GM12878 (cell line): ENCODE results near the gene LAMB1. TPM values are rescaled to one million over a fixed set of nuclear protein-coding genes. Genes with fewer than 3 reads are reported as not detected.

Experiments
- ATAC-seq: fragments of 200-7000 bp; cut with Tn5 transposase; 3 replicates; pipeline ENCODE4 v1.9.1; 2020; ENCODE audit warnings: mild to moderate bottlenecking, moderate library complexity
- BruUV-seq: library from RNA; stranded (reverse); fragments of 400-500 nt; replicated peaks from 2 replicates; lab custom pipeline; 2021; lab: Mats Ljungman, UMichigan
- CTCF ChIA-PET: fragments of 300-600 bp; sonication (Branson Sonifier 250); formaldehyde crosslinking; extraction: SDS; loops from one replicate; lab custom pipeline; 2021; ENCODE audit warnings: inconsistent platforms; lab: Yijun Ruan, JAX
- POLR2A ChIA-PET: fragments of 350-600 bp; formaldehyde crosslinking; extraction: SDS; loops from one replicate; lab custom pipeline; 2021; ENCODE audit warnings: inconsistent platforms; lab: Charles Lee
- RAD21 ChIA-PET: fragments of 300-600 bp; sonication (Branson Sonifier 250); formaldehyde crosslinking; loops from one replicate; lab custom pipeline; 2023; ENCODE audit warnings: antibody characterized with exemption; ENCODE audit not compliant: unreplicated experiment; lab: Charles Lee
- SMC1A ChIA-PET: fragments of 300-600 bp; sonication (Branson Sonifier 250); formaldehyde crosslinking; loops from one replicate; lab custom pipeline; 2023; ENCODE audit not compliant: unreplicated experiment, uncharacterized antibody; lab: Charles Lee
- DNase-seq: peaks from one replicate; pipeline ENCODE4 v3.0.0-alpha.2; 2011; ENCODE audit warnings: low read depth, low spot score
- FAIRE-seq: peaks from 3 replicates; lab custom pipeline; 2011; peaks lifted over from hg19 to GRCh38; lab: Jason Lieb, UNC
- H2AFZ ChIP-seq: 2 replicates; pipeline ENCODE4 v1.6.0; 2011; ENCODE audit warnings: low read depth, low read length, control low read depth; ENCODE audit not compliant: control insufficient read depth
- H3K27ac ChIP-seq: 2 replicates; pipeline ENCODE4 v1.5.1; 2011; ENCODE audit warnings: control low read depth; ENCODE audit not compliant: control insufficient read depth, insufficient read depth
- H3K27me3 ChIP-seq, 2 experiments: replicated peaks in 1 of 2; 2 replicates each; pipeline versions ENCODE4 v1.6.0 to v1.6.1; 2011; ENCODE audit warnings: low read length in 1 of 2; ENCODE audit not compliant: control insufficient read depth in 2 of 2, insufficient read depth in 2 of 2
- H3K36me3 ChIP-seq, 2 experiments: 2 replicates each; pipeline ENCODE4 v1.5.1; 2011; ENCODE audit warnings: low read length in 1 of 2; ENCODE audit not compliant: control insufficient read depth in 2 of 2, insufficient read depth in 2 of 2
- H3K4me1 ChIP-seq: 2 replicates; pipeline ENCODE4 v1.6.1; 2011; ENCODE audit warnings: mild to moderate bottlenecking, low read length, moderate library complexity, mixed read lengths; ENCODE audit not compliant: control insufficient read depth, insufficient read depth
- H3K4me2 ChIP-seq: 2 replicates; pipeline ENCODE4 v1.6.0; 2011; ENCODE audit warnings: control low read depth; ENCODE audit not compliant: control insufficient read depth, insufficient read depth
- H3K4me3 ChIP-seq: fragments of 200-600 bp; sonication (generic); 2 replicates; pipeline ENCODE4 v1.5.1; 2016
- H3K79me2 ChIP-seq: 2 replicates; pipeline ENCODE4 v1.6.0; 2011; ENCODE audit warnings: low read length; ENCODE audit not compliant: control insufficient read depth, insufficient read depth
- H3K9ac ChIP-seq: 2 replicates; pipeline ENCODE4 v1.8.0; 2011; ENCODE audit warnings: low read length, control low read depth, mixed read lengths; ENCODE audit not compliant: control insufficient read depth, insufficient read depth
- H3K9me3 ChIP-seq: replicated peaks from 3 replicates; pipeline ENCODE4 v1.5.1; 2011; ENCODE audit warnings: mild to moderate bottlenecking, low read length; ENCODE audit not compliant: control insufficient read depth, insufficient read depth
- H4K20me1 ChIP-seq: 2 replicates; pipeline ENCODE4 v1.6.0; 2011; ENCODE audit not compliant: control insufficient read depth, insufficient read depth
- FOXM1 ChIP-seq: IDR thresholded peaks from 2 replicates; pipeline ENCODE4 v1.6.1; 2012; ENCODE audit warnings: low read depth, mild to moderate bottlenecking, inconsistent platforms, low read length, moderate library complexity
- SMAD5 ChIP-seq: IDR thresholded peaks from 2 replicates; pipeline ENCODE4 v1.6.1; 2016; ENCODE audit warnings: antibody characterized with exemption, low read depth
- SREBF2 ChIP-seq: IDR thresholded peaks from 2 replicates; pipeline ENCODE4 v1.6.1; 2012; ENCODE audit warnings: mild to moderate bottlenecking, low read length
- TAF1 ChIP-seq: IDR thresholded peaks from 2 replicates; pipeline ENCODE4 v1.6.1; 2011; ENCODE audit warnings: mild to moderate bottlenecking, low read depth, low read length, borderline replicate concordance
- TBL1XR1 ChIP-seq: IDR thresholded peaks from 2 replicates; pipeline ENCODE4 v1.6.1; 2012; ENCODE audit warnings: low read depth, low read length, improper control_type of control experiment
- TCF3 ChIP-seq: IDR thresholded peaks from 2 replicates; pipeline ENCODE4 v1.6.1; 2012; ENCODE audit warnings: low read depth, mild to moderate bottlenecking, low read length, borderline replicate concordance; ENCODE audit not compliant: insufficient read depth
- ZNF24 ChIP-seq: fragments of 450-650 bp; IDR thresholded peaks from 2 replicates; pipeline ENCODE4 v1.6.1; 2017; ENCODE audit warnings: antibody characterized with exemption, mild to moderate bottlenecking
- ZNF622 ChIP-seq: fragments of 450-650 bp; IDR thresholded peaks from 2 replicates; pipeline ENCODE4 v1.6.1; 2017; ENCODE audit warnings: mild to moderate bottlenecking, inconsistent platforms
- WGBS: methylation state at CpG from one replicate; pipeline ENCODE4 v1.1.6; 2016; ENCODE audit warnings: low lambda C conversion rate; ENCODE audit not compliant: insufficient replicate concordance, insufficient coverage; ENCODE audit errors: missing lambda C conversion rate; 5-methylcytosine and 5-hydroxymethylcytosine counted together
- in situ Hi-C: fragments of 300-500 bp; cut with MboI; formaldehyde crosslinking; loops from 9 replicates; pipeline ENCODE4 v1.14.3; 2018; ENCODE audit warnings: mixed read lengths
- intact Hi-C: fragments of 100-400 bp; cut with micrococcal nuclease; formaldehyde crosslinking; loops from one replicate; pipeline ENCODE4 v1.14.2; 2022; ENCODE audit not compliant: unreplicated experiment
- polyA plus RNA-seq, 11 experiments: library from polyadenylated mRNA; depleted of rRNA in 4 of 11; unstranded in 6 of 11; stranded (reverse) in 5 of 11; fragments of >200 nt; fragmentation: Nextera tagmentation in 4 of 11; fragmentation: Illumina TruSeq in 1 of 11; extraction: Ambion mirVana in 4 of 11; extraction: Trizol in 1 of 11; gene quantifications; 1 replicate in 1 of 11; 2 replicates in 10 of 11; pipeline versions ENCODE4 v1.2.1 to v1.2.3, GENCODE V29; 2011 to 2016; ENCODE audit warnings: inconsistent platforms in 2 of 11, missing spikeins in 2 of 11, low read depth in 1 of 11
- total RNA-seq, 4 experiments: library from RNA; depleted of rRNA in 3 of 4; stranded (reverse); fragments of >200 nt in 3 of 4; fragmentation: Illumina TruSeq in 1 of 4; extraction: Trizol in 1 of 4; gene quantifications; 2 replicates each; pipeline versions ENCODE4 v1.2.1 to v1.2.3, GENCODE V29; 2013 to 2021
- TF ChIP-seq, protein P1 (sequence below): IDR thresholded peaks from 2 replicates; pipeline ENCODE4 v1.6.1; 2012; ENCODE audit warnings: low read depth, low read length, improper control_type of control experiment
- TF ChIP-seq, protein P2 (sequence below): fragments of 450-650 bp; IDR thresholded peaks from 2 replicates; pipeline ENCODE4 v1.6.1; 2017; ENCODE audit warnings: mild to moderate bottlenecking

LAMB1 gene
- total and polyA plus RNA-seq, 10 of the 15 experiments (the other 5 are each of a cell fraction or from before 2014, with no cell fraction given): 0.05 to 2.2 (median 1.2) TPM; not detected in 4

GRCh38 chr7:107959527-107959898 is 43.4 kb downstream of the LAMB1 start:
- Histone ChIP-seq H3K27me3 (no peaks in the 10 kb centered on the region; a peak in 1 of 4 replicates), H3K27ac (no peak overlapping the region), H3K79me2 (no peaks in the 10 kb centered on the region), H2AFZ (no peak overlapping the region), H4K20me1 (no peaks in the 10 kb centered on the region), H3K4me1 (no peaks in the 10 kb centered on the region), H3K9ac (no peak overlapping the region), H3K4me2 (no peak overlapping the region), H3K9me3 (no peaks in the 10 kb centered on the region), H3K36me3 (no peaks in the 10 kb centered on the region), H3K4me3 (no peak overlapping the region)
- in situ Hi-C loops (no loop called here), intact Hi-C loops (no loop called here)
- ATAC-seq (no peak), DNase-seq (no peak), FAIRE-seq (no peak)
- ChIA-PET CTCF (no interaction called here), POLR2A (no interaction called here), RAD21 (no interaction called here), SMC1A (no interaction called here)
- TF ChIP-seq, protein P1, sequence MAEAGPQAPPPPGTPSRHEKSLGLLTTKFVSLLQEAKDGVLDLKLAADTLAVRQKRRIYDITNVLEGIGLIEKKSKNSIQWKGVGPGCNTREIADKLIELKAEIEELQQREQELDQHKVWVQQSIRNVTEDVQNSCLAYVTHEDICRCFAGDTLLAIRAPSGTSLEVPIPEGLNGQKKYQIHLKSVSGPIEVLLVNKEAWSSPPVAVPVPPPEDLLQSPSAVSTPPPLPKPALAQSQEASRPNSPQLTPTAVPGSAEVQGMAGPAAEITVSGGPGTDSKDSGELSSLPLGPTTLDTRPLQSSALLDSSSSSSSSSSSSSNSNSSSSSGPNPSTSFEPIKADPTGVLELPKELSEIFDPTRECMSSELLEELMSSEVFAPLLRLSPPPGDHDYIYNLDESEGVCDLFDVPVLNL: no peak
- no TSS peak for BruUV-seq
- 45% methylated on average over 10 of the region's 10 CpGs for WGBS

DNA sequence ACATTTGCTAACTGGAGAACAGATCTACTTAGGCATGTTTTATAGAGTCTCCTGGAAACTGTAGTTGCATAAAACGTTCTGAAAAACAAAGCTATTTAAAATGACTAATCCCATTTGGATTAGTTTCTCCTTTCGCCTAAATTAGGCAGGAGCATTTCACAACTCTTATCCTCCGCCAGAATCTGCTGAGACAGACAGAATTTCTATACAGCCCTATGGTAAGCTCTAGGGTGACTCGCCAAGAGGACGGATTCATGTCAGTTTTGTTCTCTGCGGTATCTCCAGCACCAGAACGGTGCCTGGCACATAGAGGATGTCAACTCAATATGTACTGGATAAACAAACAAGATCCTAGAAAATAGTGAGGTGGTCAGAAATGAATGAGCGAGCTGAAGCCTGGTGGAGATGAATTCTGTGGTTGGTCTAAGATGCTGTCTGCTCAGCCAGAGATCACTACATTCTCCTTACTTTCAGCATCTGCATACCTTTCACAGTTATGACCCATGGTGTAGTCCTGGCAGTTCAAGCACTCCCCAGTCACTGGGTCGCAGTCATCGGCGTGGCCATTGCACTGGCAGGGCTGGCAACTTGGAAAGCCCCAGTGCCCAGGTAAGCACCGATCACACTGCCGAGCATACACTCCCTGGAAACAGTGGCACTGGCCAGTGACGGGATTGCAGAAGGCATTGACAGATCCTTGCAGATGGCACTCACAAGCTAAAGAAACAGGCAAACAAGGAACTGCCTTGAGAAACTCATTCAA is 44.0 kb downstream of the LAMB1 start:
- no peaks in the 10 kb centered on the region for H3K4me1 ChIP-seq
- SMC1A ChIA-PET: no interaction called here
- H3K9me3 ChIP-seq: no peaks in the 10 kb centered on the region
- no peak overlapping the region for H3K27ac ChIP-seq
- POLR2A ChIA-PET: no interaction called here
- no TSS peak for BruUV-seq
- no peak overlapping the region for H3K9ac ChIP-seq
- CTCF ChIA-PET: interaction anchor here (1.4 kb wide), 1 partner anchor 84 kb away, joined by 3 read pairs; no protein-coding TSS in a partner anchor
- RAD21 ChIA-PET: no interaction called here
- no peak overlapping the region for H3K4me3 ChIP-seq
- no peak for TF ChIP-seq SMAD5
- no peak for TF ChIP-seq SREBF2
- TF ChIP-seq TBL1XR1: no peak
- no peak for TF ChIP-seq TCF3
- TF ChIP-seq ZNF24: no peak
- TF ChIP-seq ZNF622: no peak
- TF ChIP-seq TAF1: no peak
- TF ChIP-seq, protein P2, sequence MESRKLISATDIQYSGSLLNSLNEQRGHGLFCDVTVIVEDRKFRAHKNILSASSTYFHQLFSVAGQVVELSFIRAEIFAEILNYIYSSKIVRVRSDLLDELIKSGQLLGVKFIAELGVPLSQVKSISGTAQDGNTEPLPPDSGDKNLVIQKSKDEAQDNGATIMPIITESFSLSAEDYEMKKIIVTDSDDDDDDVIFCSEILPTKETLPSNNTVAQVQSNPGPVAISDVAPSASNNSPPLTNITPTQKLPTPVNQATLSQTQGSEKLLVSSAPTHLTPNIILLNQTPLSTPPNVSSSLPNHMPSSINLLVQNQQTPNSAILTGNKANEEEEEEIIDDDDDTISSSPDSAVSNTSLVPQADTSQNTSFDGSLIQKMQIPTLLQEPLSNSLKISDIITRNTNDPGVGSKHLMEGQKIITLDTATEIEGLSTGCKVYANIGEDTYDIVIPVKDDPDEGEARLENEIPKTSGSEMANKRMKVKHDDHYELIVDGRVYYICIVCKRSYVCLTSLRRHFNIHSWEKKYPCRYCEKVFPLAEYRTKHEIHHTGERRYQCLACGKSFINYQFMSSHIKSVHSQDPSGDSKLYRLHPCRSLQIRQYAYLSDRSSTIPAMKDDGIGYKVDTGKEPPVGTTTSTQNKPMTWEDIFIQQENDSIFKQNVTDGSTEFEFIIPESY: no peak
- no peak for TF ChIP-seq FOXM1
- no peak overlapping the region for H3K4me2 ChIP-seq
- FAIRE-seq (no peak), ATAC-seq (no peak), DNase-seq (no peak)
- no peak overlapping the region for H2AFZ ChIP-seq
- no peaks in the 10 kb centered on the region for H4K20me1 ChIP-seq
- WGBS: 49% methylated on average over 14 of the region's 14 CpGs
- intact Hi-C loops (no loop called here), in situ Hi-C loops (no loop called here)
- H3K79me2 ChIP-seq: no peaks in the 10 kb centered on the region
- H3K36me3 ChIP-seq: no peaks in the 10 kb centered on the region
- no peaks in the 10 kb centered on the region; a peak in 1 of 4 replicates for H3K27me3 ChIP-seq
